SK-N-SH treated with all-trans-retinoic acid at 6 μM for 48 hours (cell line): ENCODE results near the gene FHIT.

Experiments
- ATAC-seq: fragments of 200-7000 bp; cut with Tn5 transposase; 3 replicates; pipeline ENCODE4 v1.9.1; 2020; ENCODE audit warnings: mild to moderate bottlenecking, moderate library complexity
- ARNTL ChIP-seq: fragments of 450-650 bp; formaldehyde crosslinking; IDR thresholded peaks from 2 replicates; pipeline ENCODE4 v1.5.0; 2020; ENCODE audit warnings: low read depth, mild to moderate bottlenecking, moderate library complexity, borderline replicate concordance
- BACH2 ChIP-seq: fragments of 250-450 bp; sonication (Bioruptor Pico); IDR thresholded peaks from 2 replicates; pipeline ENCODE4 v1.9.0; 2021; ENCODE audit warnings: mild to moderate bottlenecking, borderline replicate concordance
- CREB5 ChIP-seq: fragments of 250-450 bp; sonication (Bioruptor Pico); IDR thresholded peaks from 2 replicates; pipeline ENCODE4 v1.5.1; 2020; ENCODE audit warnings: low read depth, mild to moderate bottlenecking, moderate library complexity
- CSDC2 ChIP-seq: fragments of 250-450 bp; sonication (Bioruptor Pico); IDR thresholded peaks from 2 replicates; pipeline ENCODE4 v1.5.0; 2020; ENCODE audit warnings: mild to moderate bottlenecking, moderate library complexity
- ESRRG ChIP-seq: fragments of 250-450 bp; sonication (Bioruptor Pico); IDR thresholded peaks from 2 replicates; pipeline ENCODE4 v1.6.1; 2021; ENCODE audit warnings: mild to moderate bottlenecking
- GLIS3 ChIP-seq: fragments of 250-450 bp; sonication (Bioruptor Pico); IDR thresholded peaks from 2 replicates; pipeline ENCODE4 v1.5.0; 2020; ENCODE audit warnings: mild to moderate bottlenecking, moderate library complexity
- ISL1 ChIP-seq: fragments of 250-450 bp; sonication (Bioruptor Pico); IDR thresholded peaks from 2 replicates; pipeline ENCODE4 v2.1.2; 2022; ENCODE audit warnings: mild to moderate bottlenecking, moderate library complexity
- OSR1 ChIP-seq: fragments of 250-450 bp; sonication (Bioruptor Pico); IDR thresholded peaks from 2 replicates; pipeline ENCODE4 v1.8.0; 2022; ENCODE audit warnings: moderate library complexity, mild to moderate bottlenecking, inconsistent platforms
- PPARA ChIP-seq: fragments of 250-450 bp; sonication (Bioruptor Pico); IDR thresholded peaks from 2 replicates; pipeline ENCODE4 v1.5.0; 2020; ENCODE audit warnings: mild to moderate bottlenecking, borderline replicate concordance
- RARB ChIP-seq: fragments of 250-450 bp; sonication (Bioruptor Pico); IDR thresholded peaks from 2 replicates; pipeline ENCODE4 v1.8.0; 2021; ENCODE audit warnings: mild to moderate bottlenecking, moderate library complexity
- SNAI2 ChIP-seq: fragments of 250-450 bp; sonication (Bioruptor Pico); IDR thresholded peaks from 2 replicates; pipeline ENCODE4 v1.5.0; 2020; ENCODE audit warnings: mild to moderate bottlenecking, moderate library complexity
- TCF4 ChIP-seq: fragments of 250-450 bp; sonication (Bioruptor Pico); IDR thresholded peaks from 2 replicates; pipeline ENCODE4 v1.8.0; 2021; ENCODE audit warnings: mild to moderate bottlenecking, moderate library complexity, borderline replicate concordance
- TOX ChIP-seq: fragments of 250-450 bp; sonication (Bioruptor Pico); IDR thresholded peaks from 2 replicates; pipeline ENCODE4 v1.8.0; 2021; ENCODE audit warnings: mild to moderate bottlenecking, moderate library complexity, borderline replicate concordance
- TSHZ2 ChIP-seq: fragments of 250-450 bp; sonication (Bioruptor Pico); IDR thresholded peaks from 2 replicates; pipeline ENCODE4 v1.5.0; 2020; ENCODE audit warnings: mild to moderate bottlenecking, moderate library complexity
- ZC3H10 ChIP-seq: fragments of 250-450 bp; sonication (Bioruptor Pico); IDR thresholded peaks from 2 replicates; pipeline ENCODE4 v1.5.1; 2021; ENCODE audit warnings: mild to moderate bottlenecking, moderate library complexity
- ZFP3 ChIP-seq: fragments of 250-450 bp; sonication (Bioruptor Pico); IDR thresholded peaks from 2 replicates; pipeline ENCODE4 v1.5.0; 2020; ENCODE audit warnings: mild to moderate bottlenecking, moderate library complexity
- ZFP30 ChIP-seq: fragments of 450-650 bp; formaldehyde crosslinking; IDR thresholded peaks from 2 replicates; pipeline ENCODE4 v1.5.0; 2022; ENCODE audit warnings: mild to moderate bottlenecking, moderate library complexity
- ZNF565 ChIP-seq: fragments of 450-650 bp; formaldehyde crosslinking; conservative IDR thresholded peaks from 2 replicates; pipeline ENCODE4 v1.5.0; 2020; ENCODE audit warnings: low read depth, mild to moderate bottlenecking, moderate library complexity
- ZNF70 ChIP-seq: fragments of 450-650 bp; formaldehyde crosslinking; IDR thresholded peaks from 2 replicates; pipeline ENCODE4 v1.5.0; 2020; ENCODE audit warnings: mild to moderate bottlenecking, moderate library complexity
- ZNF8 ChIP-seq: fragments of 450-650 bp; formaldehyde crosslinking; IDR thresholded peaks from 2 replicates; pipeline ENCODE4 v1.5.0; 2020; ENCODE audit warnings: mild to moderate bottlenecking, moderate library complexity
- TF ChIP-seq, protein P1 (sequence below): fragments of 250-450 bp; sonication (Bioruptor Pico); IDR thresholded peaks from 2 replicates; pipeline ENCODE4 v1.8.0; 2021; ENCODE audit warnings: low read depth, mild to moderate bottlenecking, moderate library complexity, borderline replicate concordance
- TF ChIP-seq, protein P2 (sequence below): fragments of 250-450 bp; sonication (Bioruptor Pico); IDR thresholded peaks from 2 replicates; pipeline ENCODE4 v1.5.1; 2021; ENCODE audit warnings: mild to moderate bottlenecking, moderate library complexity
- TF ChIP-seq, protein P3 (sequence below): fragments of 250-450 bp; sonication (Bioruptor Pico); IDR thresholded peaks from 2 replicates; pipeline ENCODE4 v1.8.0; 2020; ENCODE audit warnings: mild to moderate bottlenecking, moderate library complexity, borderline replicate concordance

Gene FHIT

DNA sequence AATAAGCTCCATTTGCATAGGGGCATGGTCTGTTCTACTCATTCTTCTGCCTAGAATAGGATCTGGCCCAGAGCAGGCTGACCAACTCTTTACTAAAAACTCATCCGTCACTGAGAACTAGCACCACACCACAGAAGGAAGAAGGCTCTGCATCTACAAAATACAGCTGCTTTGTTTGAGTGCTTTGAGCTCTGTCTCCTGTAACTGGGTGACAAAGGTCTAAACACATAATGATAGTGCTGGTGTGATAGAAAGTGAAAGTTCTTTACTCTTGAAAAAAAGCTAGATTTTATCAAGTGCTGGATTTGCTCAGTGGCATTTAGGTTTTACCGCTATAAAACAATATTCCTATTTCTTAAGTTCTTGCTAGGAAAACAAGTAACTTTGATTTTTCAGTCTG, 140.7 kb downstream of the FHIT start:
- TF ChIP-seq ZNF8 (CRISPR knock-in tag): no peak
- no peak for TF ChIP-seq GLIS3
- no peak for TF ChIP-seq ESRRG (CRISPR knock-in tag)
- no peak for TF ChIP-seq CSDC2 (CRISPR knock-in tag)
- no peak for TF ChIP-seq RARB
- no peak for TF ChIP-seq OSR1 (CRISPR knock-in tag)
- TF ChIP-seq BACH2: no peak
- TF ChIP-seq TOX (CRISPR knock-in tag): no peak
- TF ChIP-seq, all 23 proteins: peak for 0
- no peak for ATAC-seq

DNA sequence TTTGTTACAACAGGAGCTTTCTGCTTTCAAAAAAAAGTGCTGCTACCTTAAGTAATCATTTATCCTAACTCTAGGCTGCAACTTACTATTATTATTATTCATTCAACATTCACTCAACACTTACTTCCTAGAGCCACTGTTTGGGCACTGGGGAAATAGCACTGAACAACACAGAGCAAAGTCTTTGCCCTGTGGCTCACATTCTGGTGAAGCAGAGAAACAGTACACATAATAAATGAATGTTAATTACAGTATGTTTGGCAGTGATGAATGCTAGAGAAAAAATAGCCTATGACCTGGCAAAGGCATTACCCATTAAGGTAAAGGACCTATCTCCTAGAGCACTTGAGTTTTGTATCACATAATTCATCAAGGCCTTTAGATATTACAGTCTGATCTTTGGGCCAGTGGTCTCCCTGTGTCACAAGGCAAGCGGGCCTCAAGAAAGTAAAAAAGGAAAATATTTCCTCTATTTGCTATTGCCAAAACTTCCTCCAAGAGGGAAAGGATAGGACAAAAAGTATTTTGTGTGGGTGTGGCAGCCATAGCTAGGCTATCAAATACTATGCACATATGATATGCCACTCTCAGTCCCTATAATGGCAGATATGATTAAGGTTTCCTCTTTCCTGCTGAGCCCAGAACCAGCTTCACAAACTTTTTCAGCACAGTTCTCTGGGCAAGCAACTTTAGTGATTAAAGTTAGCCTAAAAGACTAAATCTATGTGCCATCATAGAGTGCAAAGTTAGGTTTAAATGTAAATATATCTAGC, 142.8 kb downstream of the FHIT start:
- no peak for TF ChIP-seq ZNF565 (CRISPR knock-in tag)
- TF ChIP-seq PPARA: no peak
- no peak for TF ChIP-seq SNAI2 (CRISPR knock-in tag)
- TF ChIP-seq ZFP30 (CRISPR knock-in tag): no peak
- no peak for TF ChIP-seq RARB
- TF ChIP-seq, all 23 proteins: peak for 0
- ATAC-seq: no peak

- no peak for ATAC-seq
- TF ChIP-seq ISL1 (CRISPR knock-in tag): peak; percentile 61
- TF ChIP-seq TSHZ2: no peak
- no peak for TF ChIP-seq BACH2
- no peak for TF ChIP-seq ZNF565 (CRISPR knock-in tag)
- TF ChIP-seq ZFP3 (CRISPR knock-in tag): 0 out of 2 replicates have a peak, but pooled peaks have one; percentile 41
Measured at GRCh38 chr3:61094608-61095007, 156.6 kb downstream of the FHIT start.

- no peak for TF ChIP-seq ZNF565 (CRISPR knock-in tag)
- TF ChIP-seq, protein P1, sequence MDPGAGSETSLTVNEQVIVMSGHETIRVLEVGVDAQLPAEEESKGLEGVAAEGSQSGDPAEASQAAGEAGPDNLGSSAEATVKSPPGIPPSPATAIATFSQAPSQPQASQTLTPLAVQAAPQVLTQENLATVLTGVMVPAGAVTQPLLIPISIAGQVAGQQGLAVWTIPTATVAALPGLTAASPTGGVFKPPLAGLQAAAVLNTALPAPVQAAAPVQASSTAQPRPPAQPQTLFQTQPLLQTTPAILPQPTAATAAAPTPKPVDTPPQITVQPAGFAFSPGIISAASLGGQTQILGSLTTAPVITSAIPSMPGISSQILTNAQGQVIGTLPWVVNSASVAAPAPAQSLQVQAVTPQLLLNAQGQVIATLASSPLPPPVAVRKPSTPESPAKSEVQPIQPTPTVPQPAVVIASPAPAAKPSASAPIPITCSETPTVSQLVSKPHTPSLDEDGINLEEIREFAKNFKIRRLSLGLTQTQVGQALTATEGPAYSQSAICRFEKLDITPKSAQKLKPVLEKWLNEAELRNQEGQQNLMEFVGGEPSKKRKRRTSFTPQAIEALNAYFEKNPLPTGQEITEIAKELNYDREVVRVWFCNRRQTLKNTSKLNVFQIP (CRISPR knock-in tag): no peak
- TF ChIP-seq, protein P2, sequence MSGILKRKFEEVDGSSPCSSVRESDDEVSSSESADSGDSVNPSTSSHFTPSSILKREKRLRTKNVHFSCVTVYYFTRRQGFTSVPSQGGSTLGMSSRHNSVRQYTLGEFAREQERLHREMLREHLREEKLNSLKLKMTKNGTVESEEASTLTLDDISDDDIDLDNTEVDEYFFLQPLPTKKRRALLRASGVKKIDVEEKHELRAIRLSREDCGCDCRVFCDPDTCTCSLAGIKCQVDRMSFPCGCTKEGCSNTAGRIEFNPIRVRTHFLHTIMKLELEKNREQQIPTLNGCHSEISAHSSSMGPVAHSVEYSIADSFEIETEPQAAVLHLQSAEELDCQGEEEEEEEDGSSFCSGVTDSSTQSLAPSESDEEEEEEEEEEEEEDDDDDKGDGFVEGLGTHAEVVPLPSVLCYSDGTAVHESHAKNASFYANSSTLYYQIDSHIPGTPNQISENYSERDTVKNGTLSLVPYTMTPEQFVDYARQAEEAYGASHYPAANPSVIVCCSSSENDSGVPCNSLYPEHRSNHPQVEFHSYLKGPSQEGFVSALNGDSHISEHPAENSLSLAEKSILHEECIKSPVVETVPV (CRISPR knock-in tag): no peak
- no peak for TF ChIP-seq BACH2
- no peak for TF ChIP-seq RARB
- no peak for TF ChIP-seq ZFP3 (CRISPR knock-in tag)
- no peak for TF ChIP-seq ISL1 (CRISPR knock-in tag)
- TF ChIP-seq TOX (CRISPR knock-in tag): no peak
- no peak for TF ChIP-seq OSR1 (CRISPR knock-in tag)
- TF ChIP-seq TCF4 (CRISPR knock-in tag): no peak
- TF ChIP-seq ARNTL (CRISPR knock-in tag): no peak
- TF ChIP-seq ZC3H10: no peak
- TF ChIP-seq, protein P3, sequence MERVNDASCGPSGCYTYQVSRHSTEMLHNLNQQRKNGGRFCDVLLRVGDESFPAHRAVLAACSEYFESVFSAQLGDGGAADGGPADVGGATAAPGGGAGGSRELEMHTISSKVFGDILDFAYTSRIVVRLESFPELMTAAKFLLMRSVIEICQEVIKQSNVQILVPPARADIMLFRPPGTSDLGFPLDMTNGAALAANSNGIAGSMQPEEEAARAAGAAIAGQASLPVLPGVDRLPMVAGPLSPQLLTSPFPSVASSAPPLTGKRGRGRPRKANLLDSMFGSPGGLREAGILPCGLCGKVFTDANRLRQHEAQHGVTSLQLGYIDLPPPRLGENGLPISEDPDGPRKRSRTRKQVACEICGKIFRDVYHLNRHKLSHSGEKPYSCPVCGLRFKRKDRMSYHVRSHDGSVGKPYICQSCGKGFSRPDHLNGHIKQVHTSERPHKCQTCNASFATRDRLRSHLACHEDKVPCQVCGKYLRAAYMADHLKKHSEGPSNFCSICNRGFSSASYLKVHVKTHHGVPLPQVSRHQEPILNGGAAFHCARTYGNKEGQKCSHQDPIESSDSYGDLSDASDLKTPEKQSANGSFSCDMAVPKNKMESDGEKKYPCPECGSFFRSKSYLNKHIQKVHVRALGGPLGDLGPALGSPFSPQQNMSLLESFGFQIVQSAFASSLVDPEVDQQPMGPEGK (CRISPR knock-in tag): no peak
- no peak for TF ChIP-seq TSHZ2
- no peak for TF ChIP-seq ESRRG (CRISPR knock-in tag)
- TF ChIP-seq CREB5: no peak
- TF ChIP-seq ZNF8 (CRISPR knock-in tag): no peak
- no peak for TF ChIP-seq ZNF70
- no peak for TF ChIP-seq SNAI2 (CRISPR knock-in tag)
- ATAC-seq: no peak
Measured at GRCh38 chr3:61093364-61093763, 157.9 kb downstream of the FHIT start.
